Skeletal muscle cell (primary cell): ENCODE measurements around the gene ACAT1.
"Not testable (repeated sequence)": the region's sequence is repeated elsewhere in the genome, so short reads cannot be mapped to it uniquely, and the experiment has no call there.

Experiments used
- DNase-seq: peaks from one replicate; pipeline ENCODE4 v3.0.0-alpha.2; 2010; ENCODE audit warnings: low read depth
- H3K4me3 ChIP-seq: 2 replicates; pipeline ENCODE4 v1.5.1; 2011; ENCODE audit warnings: low read depth, mild to moderate bottlenecking, control low read depth, low read length, moderate library complexity

ACAT1 gene

GRCh38 chr11:108137212-108137611 is 15.8 kb downstream of the ACAT1 start:
- no peak for DNase-seq
- no peak overlapping the region for H3K4me3 ChIP-seq

GRCh38 chr11:108142304-108142703 is 20.9 kb downstream of the ACAT1 start:
- no peak overlapping the region for H3K4me3 ChIP-seq
- no peak for DNase-seq

- H3K4me3 ChIP-seq, result no peak overlapping the region
- DNase-seq, result no peak
Measured at GRCh38 chr11:108144615-108145014, 23.2 kb downstream of the ACAT1 start.

GRCh38 chr11:108147150-108147549 is 25.8 kb downstream of the ACAT1 start:
- H3K4me3 ChIP-seq, result no peak overlapping the region
- no peak for DNase-seq

- no peak for DNase-seq
- no peak overlapping the region for H3K4me3 ChIP-seq
Measured at GRCh38 chr11:108148556-108148955, 27.2 kb downstream of the ACAT1 start.

- no peak for DNase-seq
- H3K4me3 ChIP-seq, result no peak overlapping the region
Measured at GRCh38 chr11:108154591-108154990, 33.2 kb downstream of the ACAT1 start.

- no peak overlapping the region for H3K4me3 ChIP-seq
- DNase-seq, result no peak
Measured at GRCh38 chr11:108160970-108161566, 39.7 kb downstream of the ACAT1 start.

GRCh38 chr11:108162878-108163277 is 41.5 kb downstream of the ACAT1 start:
- not testable (repeated sequence) for H3K4me3 ChIP-seq, DNase-seq

- H3K4me3 ChIP-seq, result no peak overlapping the region
Measured at GRCh38 chr11:108167624-108168023, 46.3 kb downstream of the ACAT1 start.

GRCh38 chr11:108170184-108170583 is 48.8 kb downstream of the ACAT1 start:
- no peak for DNase-seq
- H3K4me3 ChIP-seq, result no peak overlapping the region

More at GRCh38 chr11:108167624-108168023, 46.3 kb downstream of the ACAT1 start:
- DNase-seq, result no peak

GRCh38 chr11:108177570-108177969 is 56.2 kb downstream of the ACAT1 start:
- no peak overlapping the region for H3K4me3 ChIP-seq
- DNase-seq, result no peak

- DNase-seq, result no peak
- H3K4me3 ChIP-seq, result no peak overlapping the region
Measured at GRCh38 chr11:108193725-108194124, 72.4 kb downstream of the ACAT1 start.

- no peak for DNase-seq
- H3K4me3 ChIP-seq, result no peak overlapping the region
Measured at GRCh38 chr11:108196901-108197300, 75.5 kb downstream of the ACAT1 start.
